IMR-90 (cell line): Measurements from ENCODE around the gene DNASE1. TPM values are rescaled to one million over a fixed set of nuclear protein-coding genes. Genes with fewer than 3 reads are reported as not detected.

Experiments used
- ATAC-seq: fragments of 200-7000 bp; cut with Tn5 transposase; 2 replicates; pipeline ENCODE4 v1.9.1; 2020; ENCODE audit warnings: low read depth, mild to moderate bottlenecking, moderate library complexity
- BruUV-seq: library from RNA; stranded (reverse); fragments of 400-500 nt; replicated peaks from 2 replicates; lab custom pipeline; 2021; lab: Mats Ljungman, UMichigan
- CTCF ChIA-PET: fragments of 300-600 bp; formaldehyde crosslinking; extraction: SDS; loops from one replicate; lab custom pipeline; 2021; ENCODE audit warnings: antibody characterized with exemption; lab: Yijun Ruan, JAX
- POLR2A ChIA-PET: fragments of 300-600 bp; sonication (Branson Sonifier 250); formaldehyde crosslinking; loops from one replicate; lab custom pipeline; 2022; ENCODE audit warnings: antibody characterized with exemption; ENCODE audit not compliant: unreplicated experiment; lab: Charles Lee
- DNase-seq: peaks from one replicate; pipeline ENCODE4 v3.0.0; 2013
- H2AFZ ChIP-seq: replicated peaks from 2 replicates; pipeline ENCODE3; 2013; ENCODE audit warnings: low read length, mild to moderate bottlenecking; ENCODE audit not compliant: poor library complexity
- H2AK5ac ChIP-seq: 2 replicates; pipeline ENCODE4 v1.6.1; 2013; ENCODE audit warnings: low read depth, low read length, inconsistent platforms
- H2AK9ac ChIP-seq: replicated peaks from 2 replicates; pipeline ENCODE3; 2013; ENCODE audit warnings: mild to moderate bottlenecking, low read depth, low read length, moderate library complexity; ENCODE audit not compliant: poor library complexity
- H2BK120ac ChIP-seq: 2 replicates; pipeline ENCODE4 v1.6.1; 2013; ENCODE audit warnings: low read depth, low read length, inconsistent platforms
- H2BK15ac ChIP-seq: 3 replicates; pipeline ENCODE4 v1.6.1; 2013; ENCODE audit warnings: low read depth, low read length, inconsistent platforms
- H2BK20ac ChIP-seq: 2 replicates; pipeline ENCODE4 v1.6.1; 2013; ENCODE audit warnings: low read depth, mild to moderate bottlenecking, inconsistent platforms, low read length, moderate library complexity
- H2BK5ac ChIP-seq: 2 replicates; pipeline ENCODE4 v1.6.1; 2013; ENCODE audit warnings: mild to moderate bottlenecking, low read depth, low read length, inconsistent platforms; ENCODE audit not compliant: poor library complexity, severe bottlenecking
- H3K14ac ChIP-seq: replicated peaks from 2 replicates; pipeline ENCODE4 v1.6.1; 2013; ENCODE audit warnings: low read depth, low read length, inconsistent platforms
- H3K18ac ChIP-seq: 2 replicates; pipeline ENCODE4 v1.6.1; 2013; ENCODE audit warnings: low read depth, low read length, control low read depth
- H3K23ac ChIP-seq: 2 replicates; pipeline ENCODE4 v1.6.1; 2013; ENCODE audit warnings: low read depth, low read length, inconsistent platforms
- H3K27ac ChIP-seq: 2 replicates; pipeline ENCODE4 v1.5.1; 2013; ENCODE audit warnings: mild to moderate bottlenecking, control low read depth, low read length; ENCODE audit not compliant: insufficient read depth
- H3K27me3 ChIP-seq: 2 replicates; pipeline ENCODE4 v1.6.1; 2013; ENCODE audit warnings: low read length; ENCODE audit not compliant: control insufficient read depth, insufficient read depth
- H3K36me3 ChIP-seq: 2 replicates; pipeline ENCODE4 v1.6.1; 2013; ENCODE audit warnings: low read length, mixed read lengths; ENCODE audit not compliant: control insufficient read depth, insufficient read depth
- H3K4ac ChIP-seq: 2 replicates; pipeline ENCODE4 v1.6.1; 2013; ENCODE audit warnings: low read depth, low read length, inconsistent platforms
- H3K4me1 ChIP-seq: 2 replicates; pipeline ENCODE4 v1.6.1; 2013; ENCODE audit warnings: low read length, mixed read lengths; ENCODE audit not compliant: control insufficient read depth, insufficient read depth
- H3K4me2 ChIP-seq: 2 replicates; pipeline ENCODE4 v1.6.1; 2013; ENCODE audit warnings: low read depth, mild to moderate bottlenecking, control low read depth, low read length, moderate library complexity
- H3K4me3 ChIP-seq: 2 replicates; pipeline ENCODE4 v1.5.1; 2013; ENCODE audit warnings: low read depth, mild to moderate bottlenecking, control low read depth, low read length, moderate library complexity; ENCODE audit not compliant: insufficient read depth
- H3K56ac ChIP-seq: 2 replicates; pipeline ENCODE4 v1.6.1; 2013; ENCODE audit warnings: low read length, inconsistent platforms; ENCODE audit not compliant: insufficient read depth; ENCODE audit errors: extremely low read depth
- H3K79me1 ChIP-seq, 2 experiments: 2 replicates each; pipeline ENCODE4 v1.6.1; 2013; ENCODE audit warnings: low read length in 2 of 2, inconsistent platforms in 1 of 2, low read depth in 1 of 2
- H3K9ac ChIP-seq: 2 replicates; pipeline ENCODE4 v1.6.1; 2013; ENCODE audit warnings: low read depth, low read length, control low read depth
- H3K9me1 ChIP-seq: 2 replicates; pipeline ENCODE4 v1.6.1; 2013; ENCODE audit warnings: low read length, inconsistent platforms; ENCODE audit not compliant: insufficient read depth
- H3K9me3 ChIP-seq: 2 replicates; pipeline ENCODE4 v1.6.1; 2013; ENCODE audit warnings: low read length; ENCODE audit not compliant: control insufficient read depth, insufficient read depth
- H4K20me1 ChIP-seq: 2 replicates; pipeline ENCODE4 v1.6.1; 2013; ENCODE audit warnings: low read length, inconsistent platforms; ENCODE audit not compliant: insufficient read depth
- H4K5ac ChIP-seq: 2 replicates; pipeline ENCODE4 v1.6.1; 2013; ENCODE audit warnings: mild to moderate bottlenecking, low read depth, low read length, control low read depth
- H4K8ac ChIP-seq, 2 experiments: 2 replicates each; pipeline ENCODE4 v1.6.1; 2013; ENCODE audit warnings: low read depth in 2 of 2, low read length in 2 of 2, control low read depth in 1 of 2, inconsistent platforms in 1 of 2
- H4K91ac ChIP-seq: 2 replicates; pipeline ENCODE4 v1.6.1; 2013; ENCODE audit warnings: low read depth, low read length, inconsistent platforms; ENCODE audit not compliant: insufficient read depth
- CEBPB ChIP-seq: IDR thresholded peaks from 2 replicates; pipeline ENCODE4 v1.6.1; 2012; ENCODE audit warnings: low read depth, low read length, improper control_type of control experiment
- ELK1 ChIP-seq: fragments of 150-350 bp; IDR thresholded peaks from 2 replicates; pipeline ENCODE4 v1.6.1; 2016; ENCODE audit warnings: low read depth, mild to moderate bottlenecking, low read length, moderate library complexity, borderline replicate concordance
- FOS ChIP-seq: fragments of 150-350 bp; IDR thresholded peaks from 2 replicates; pipeline ENCODE4 v1.6.1; 2016; ENCODE audit warnings: low read depth, low read length
- MAFK ChIP-seq: IDR thresholded peaks from 2 replicates; pipeline ENCODE4 v1.6.1; 2012; ENCODE audit warnings: low read depth, low read length, improper control_type of control experiment
- MXI1 ChIP-seq: IDR thresholded peaks from 2 replicates; pipeline ENCODE4 v1.6.1; 2012; ENCODE audit warnings: low read depth, mild to moderate bottlenecking, low read length, moderate library complexity, borderline replicate concordance
- NFE2L2 ChIP-seq: fragments of 150-350 bp; IDR thresholded peaks from 2 replicates; pipeline ENCODE4 v1.6.1; 2016; ENCODE audit warnings: low read depth, mild to moderate bottlenecking, low read length
- RFX5 ChIP-seq: IDR thresholded peaks from 2 replicates; pipeline ENCODE4 v1.8.0; 2012; ENCODE audit warnings: low read depth, mild to moderate bottlenecking, low read length, moderate library complexity
- USF2 ChIP-seq: fragments of 150-350 bp; IDR thresholded peaks from 2 replicates; pipeline ENCODE4 v1.6.1; 2017; ENCODE audit warnings: mild to moderate bottlenecking, antibody characterized with exemption, low read length, low read depth
- WGBS, 2 experiments: methylation state at CpG; one replicate each; pipeline versions ENCODE4 v1.1.5 to v1.1.7; 2013; ENCODE audit warnings: missing lambda C conversion rate in 2 of 2; ENCODE audit not compliant: insufficient read length in 1 of 2; ENCODE audit errors: extremely low coverage in 2 of 2; 5-methylcytosine and 5-hydroxymethylcytosine counted together
- dilution Hi-C: fragments of 300-500 bp; cut with HindIII; formaldehyde crosslinking; loops from one replicate; pipeline ENCODE4 v1.14.3; 2018; ENCODE audit warnings: low sequenced_read_pairs; ENCODE audit not compliant: unreplicated experiment
- in situ Hi-C: fragments of 300-500 bp; cut with MboI; formaldehyde crosslinking; loops from 3 replicates; pipeline ENCODE4 v1.14.3; 2019; ENCODE audit warnings: low sequenced_read_pairs, inconsistent platforms, mixed read lengths
- intact Hi-C: fragments of 100-400 bp; cut with micrococcal nuclease; formaldehyde crosslinking; loops from 2 replicates; pipeline ENCODE4 v1.10.0; 2022
- polyA plus RNA-seq, 3 experiments: library from polyadenylated mRNA; depleted of rRNA; stranded (reverse); fragments of >200 nt; gene quantifications; 2 replicates each; pipeline ENCODE4 v1.2.3, GENCODE V29; 2012; ENCODE audit warnings: low replicate concordance in 1 of 3
- total RNA-seq: library from RNA; depleted of rRNA; stranded (reverse); fragments of >200 nt; gene quantifications from 2 replicates; pipeline ENCODE4 v1.2.3, GENCODE V29; 2012

The DNASE1 gene
- total and polyA plus RNA-seq, 2 of the 4 experiments (the other 2 are of a cell fraction): 5.4 to 15.9 TPM

- no peak overlapping the region for H3K4me3 ChIP-seq
- no peak overlapping the region for H2BK120ac ChIP-seq
- peaks cover 13 to 21% of the 10 kb centered on the region in 2 experiments; a peak in 2 of 4 replicates for H3K79me1 ChIP-seq
- no peak overlapping the region for H2BK15ac ChIP-seq
- no peak overlapping the region for H3K56ac ChIP-seq
- H3K4me1 ChIP-seq: peaks cover 5% of the 10 kb centered on the region
- DNase-seq (no peak), ATAC-seq (no peak)
- POLR2A ChIA-PET: no interaction called here
- H3K27me3 ChIP-seq: no peaks in the 10 kb centered on the region
- BruUV-seq: no TSS peak
- H4K8ac ChIP-seq: no peak overlapping the region
- no peaks in the 10 kb centered on the region for H4K20me1 ChIP-seq
- no peak overlapping the region for H2AK9ac ChIP-seq
- CTCF ChIA-PET: no interaction called here
- no peak overlapping the region for H3K9ac ChIP-seq
- no peak overlapping the region for H3K14ac ChIP-seq
- no peak overlapping the region for H3K18ac ChIP-seq
- TF ChIP-seq ELK1: no peak
- no peak for TF ChIP-seq CEBPB
- no peak for TF ChIP-seq FOS
- no peak for TF ChIP-seq USF2
- TF ChIP-seq MXI1: no peak
- TF ChIP-seq MAFK: no peak
- no peak for TF ChIP-seq NFE2L2
- no peak for TF ChIP-seq RFX5
- no peak overlapping the region for H2BK5ac ChIP-seq
- no peaks in the 10 kb centered on the region for H3K9me3 ChIP-seq
- in situ Hi-C loops (no loop called here), dilution Hi-C loops (no loop called here), intact Hi-C loops (no loop called here)
- no peak overlapping the region for H2AK5ac ChIP-seq
- no peak overlapping the region for H4K91ac ChIP-seq
- 94% methylated on average over 7 of the region's 11 CpGs; no CpG with 5 or more reads in 1 of the 2 experiments for WGBS, 2 experiments
- H3K4ac ChIP-seq: no peak overlapping the region
- no peak overlapping the region for H3K23ac ChIP-seq
- H2BK20ac ChIP-seq: no peak overlapping the region
- H3K27ac ChIP-seq: no peak overlapping the region
- H3K9me1 ChIP-seq: peaks cover 8% of the 10 kb centered on the region
- H4K5ac ChIP-seq: no peak overlapping the region
- H2AFZ ChIP-seq: no peak overlapping the region
- H3K36me3 ChIP-seq: peaks cover 19% of the 10 kb centered on the region; the same call in 1 of the 2 replicates
- H3K4me2 ChIP-seq: no peak overlapping the region
These were observed 48.0 kb upstream of the DNASE1 start for GRCh38 chr16:3606441-3606840.
